B cell (primary cell): ENCODE measurements around the gene CCDC85B. TPM values are rescaled to one million over a fixed set of nuclear protein-coding genes. Genes with fewer than 3 reads are reported as not detected.

ENCODE experiments used
- ATAC-seq: fragments of 200-7000 bp; cut with Tn5 transposase; one replicate; pipeline ENCODE4 v1.10.0; 2021; ENCODE audit warnings: low read depth, mild to moderate bottlenecking, moderate number of reproducible peaks, moderate library complexity
- CTCF ChIA-PET: fragments of 350-600 bp; sonication (Branson Sonifier 250); formaldehyde crosslinking; loops from one replicate; lab custom pipeline; 2021; ENCODE audit warnings: antibody characterized with exemption, inconsistent platforms; lab: Charles Lee
- POLR2A ChIA-PET: fragments of 350-600 bp; sonication (Branson Sonifier 250); formaldehyde crosslinking; loops from one replicate; lab custom pipeline; 2021; ENCODE audit warnings: antibody characterized with exemption; lab: Charles Lee
- DNase-seq: peaks from one replicate; pipeline ENCODE4 v3.0.0; 2013
- H2AFZ ChIP-seq: 2 replicates; pipeline ENCODE4 v1.6.1; 2012; ENCODE audit warnings: mild to moderate bottlenecking, low read depth, low read length; ENCODE audit not compliant: insufficient read depth, poor library complexity, severe bottlenecking
- H3K27ac ChIP-seq, 2 donors: 1 replicate in 1 of 2; 2 replicates in 1 of 2; pipeline ENCODE4 v1.5.1; 2012 to 2013; ENCODE audit warnings: low read length in 2 of 2, mild to moderate bottlenecking in 2 of 2, moderate library complexity in 1 of 2
- H3K27me3 ChIP-seq, 4 experiments: fragments of 200-600 bp in 1 of 4; sonication (generic) in 1 of 4; replicated peaks in 1 of 4; 1 replicate in 2 of 4; 2 replicates in 2 of 4; pipeline versions ENCODE4 v1.6.1 to v1.7.0; 2013 to 2016; ENCODE audit warnings: low read length in 3 of 4, mild to moderate bottlenecking in 2 of 4, mixed read lengths in 1 of 4, moderate library complexity in 1 of 4; ENCODE audit not compliant: insufficient read depth in 4 of 4, control insufficient read depth in 3 of 4; ENCODE audit errors: control extremely low read depth in 1 of 4
- H3K36me3 ChIP-seq, 2 experiments: replicated peaks in 1 of 2; 1 replicate in 1 of 2; 2 replicates in 1 of 2; pipeline versions ENCODE4 v1.6.1 to v1.7.1; 2013; ENCODE audit warnings: low read length in 1 of 2; ENCODE audit not compliant: insufficient read depth in 2 of 2, control insufficient read depth in 1 of 2; ENCODE audit errors: control extremely low read depth in 1 of 2, extremely low read depth in 1 of 2
- H3K4me1 ChIP-seq, 2 donors: fragments of 200-600 bp in 1 of 2; sonication (generic) in 1 of 2; 1 replicate in 1 of 2; 2 replicates in 1 of 2; pipeline versions ENCODE4 v1.5.1 to v1.6.1; 2013 to 2017; ENCODE audit warnings: low read length in 2 of 2; ENCODE audit not compliant: control insufficient read depth in 2 of 2, insufficient read depth in 2 of 2
- H3K4me2 ChIP-seq: replicated peaks from 2 replicates; pipeline ENCODE3; 2012; ENCODE audit warnings: mild to moderate bottlenecking, low read depth, low read length; ENCODE audit not compliant: poor library complexity, severe bottlenecking
- H3K4me3 ChIP-seq, 5 experiments: fragments of 200-600 bp in 1 of 5; sonication (generic) in 1 of 5; 1 replicate in 3 of 5; 2 replicates in 2 of 5; pipeline versions ENCODE4 v1.5.1 to v1.7.0; 2011 to 2016; ENCODE audit warnings: low read length in 4 of 5, mild to moderate bottlenecking in 4 of 5, low read depth in 2 of 5, control low read depth in 1 of 5, moderate library complexity in 1 of 5; ENCODE audit not compliant: insufficient read depth in 1 of 5; ENCODE audit errors: control extremely low read depth in 1 of 5, extremely low read depth in 1 of 5
- H3K79me2 ChIP-seq: fragments of 200-600 bp; sonication (generic); one replicate; pipeline ENCODE4 v1.6.0; 2016; ENCODE audit warnings: low read length; ENCODE audit not compliant: control insufficient read depth, insufficient read depth
- H3K9ac ChIP-seq: fragments of 200-600 bp; sonication (generic); 2 replicates; pipeline ENCODE4 v1.6.1; 2017; ENCODE audit warnings: mild to moderate bottlenecking, low read length, moderate library complexity
- H3K9me3 ChIP-seq, 3 donors: one replicate each; pipeline versions ENCODE4 v1.6.1 to v1.7.1; 2013; ENCODE audit warnings: low read length in 2 of 3; ENCODE audit not compliant: control insufficient read depth in 2 of 3, insufficient read depth in 1 of 3; ENCODE audit errors: control extremely low read depth in 1 of 3
- H4K20me1 ChIP-seq: 2 replicates; pipeline ENCODE4 v1.6.0; 2012; ENCODE audit warnings: mild to moderate bottlenecking, low read length; ENCODE audit not compliant: insufficient read depth, control insufficient read depth, poor library complexity, severe bottlenecking
- H3K27ac Mint-ChIP-seq: one replicate; pipeline ENCODE4 v1.8.0; 2021; ENCODE audit warnings: mixed read lengths
- H3K27me3 Mint-ChIP-seq: one replicate; pipeline ENCODE4 v1.8.0; 2021; ENCODE audit warnings: mixed read lengths
- H3K4me1 Mint-ChIP-seq: one replicate; pipeline ENCODE4 v1.8.0; 2021; ENCODE audit warnings: mixed read lengths
- H3K4me3 Mint-ChIP-seq: one replicate; pipeline ENCODE4 v1.8.0; 2021; ENCODE audit warnings: mixed read lengths
- H3K9me3 Mint-ChIP-seq: one replicate; pipeline ENCODE4 v1.8.0; 2022; ENCODE audit warnings: mixed read lengths; ENCODE audit not compliant: insufficient read depth
- CTCF ChIP-seq: fragments of 200-600 bp; IDR thresholded peaks from one replicate; pipeline ENCODE4 v1.8.0; 2022; ENCODE audit warnings: antibody characterized with exemption, mild to moderate bottlenecking
- EZH2 ChIP-seq: IDR thresholded peaks from 2 replicates; pipeline ENCODE4 v1.6.1; 2012; ENCODE audit warnings: borderline replicate concordance, low read depth, mild to moderate bottlenecking, moderate library complexity, low read length; ENCODE audit not compliant: insufficient read depth, poor library complexity, severe bottlenecking
- WGBS: methylation state at CpG from one replicate; pipeline ENCODE4 v1.1.5; 2013; ENCODE audit warnings: missing lambda C conversion rate; ENCODE audit not compliant: insufficient coverage; 5-methylcytosine and 5-hydroxymethylcytosine counted together
- intact Hi-C: fragments of 100-400 bp; cut with micrococcal nuclease; formaldehyde crosslinking; loops from one replicate; pipeline ENCODE4 v1.10.0; 2022
- polyA plus RNA-seq: library from polyadenylated mRNA; depleted of rRNA; stranded (reverse); fragments of >200 nt; gene quantifications from 2 replicates; pipeline ENCODE4 v1.2.3, GENCODE V29; 2012
- total RNA-seq, 2 donors: library from RNA; stranded (reverse); fragments of 120-200 nt in 1 of 2; gene quantifications; 1 replicate in 1 of 2; 2 replicates in 1 of 2; pipeline versions ENCODE4 v1.2.3 to v1.2.4, GENCODE V29; 2013 to 2022

CCDC85B gene
- total and polyA plus RNA-seq, 2 donors (not counting 1 experiment from before 2014, with no cell fraction given): 18.2 to 39.5 TPM

- peak overlapping the region; percentile 94 for H3K4me2 ChIP-seq
- H3K4me1 ChIP-seq: peaks cover 27 to 55% of the 10 kb centered on the region in 2 donors
- H3K9me3 ChIP-seq: no peaks in the 10 kb centered on the region
- Mint-ChIP-seq H3K27ac (peak overlapping the region; percentile 98), H3K9me3 (no peaks in the 10 kb centered on the region), H3K4me1 (peaks cover 47% of the 10 kb centered on the region), H3K4me3 (peak overlapping the region; percentile 92), H3K27me3 (no peaks in the 10 kb centered on the region)
- peak; percentile 62 for ATAC-seq
- peaks cover 61% of the 10 kb centered on the region for H4K20me1 ChIP-seq
- H3K4me3 ChIP-seq: peak overlapping the region; percentile 81 to 98 (median 95)
- H3K79me2 ChIP-seq: peaks cover 62% of the 10 kb centered on the region
- DNase-seq: peak; percentile 97
- under 1% methylated on average over 46 of the region's 46 CpGs for WGBS
- H3K9ac ChIP-seq: peak overlapping the region; percentile 79
- TF ChIP-seq EZH2 (no peak), CTCF (no peak)
- POLR2A ChIA-PET: interaction anchor here (0.6 to 4.8 kb wide), 18 partner anchors 9 to 741 kb away, joined by 3 to 65 read pairs (median 8); partner anchors contain the start of genes BANF1, C11orf68, CCDC85B and EIF1AD
- H3K27me3 ChIP-seq: no peaks in the 10 kb centered on the region
- H3K27ac ChIP-seq: peak overlapping the region; percentile 77 to 89
- H3K36me3 ChIP-seq: peaks cover 0 to 53% of the 10 kb centered on the region in 2 experiments
- intact Hi-C loops: loop anchor here (1.0 to 5.0 kb wide), 8 partner anchors 14 to 408 kb away; partner anchors contain the start of genes AP5B1, BANF1, C11orf68 and DRAP1
- peak overlapping the region; percentile 85 for H2AFZ ChIP-seq
- CTCF ChIA-PET: interaction anchor here (0.8 to 8.6 kb wide), 30 partner anchors 8 to 527 kb away, joined by 3 to 244 read pairs (median 4); partner anchors contain the start of genes AP5B1, BANF1, C11orf68 and CCDC85B
Observed at GRCh38 chr11:65859095-65859811, 31.2 kb upstream of the CCDC85B start.
